ENCODE measurements around the gene CDKN2D. TPM values are rescaled to one million over a fixed set of nuclear protein-coding genes. Genes with fewer than 3 reads are reported as not detected.

CDKN2D gene
- total and polyA plus RNA-seq, 2 of the 13 experiments (the other 11 are each of a cell fraction or from before 2014, with no cell fraction given): 5.4 to 8.6 TPM

- no peak for TF ChIP-seq RCOR2 (CRISPR knock-in tag; IDR thresholded peaks at IDR 0.05)
- TF ChIP-seq RXRA (CRISPR knock-in tag; IDR thresholded peaks at IDR 0.05): peak; percentile 80
- TF ChIP-seq ZSCAN29 (CRISPR knock-in tag; conservative IDR thresholded peaks at IDR 0.05): 0 out of 2 replicates have a peak, but pooled peaks have one; percentile 35
- TF ChIP-seq, protein P1, sequence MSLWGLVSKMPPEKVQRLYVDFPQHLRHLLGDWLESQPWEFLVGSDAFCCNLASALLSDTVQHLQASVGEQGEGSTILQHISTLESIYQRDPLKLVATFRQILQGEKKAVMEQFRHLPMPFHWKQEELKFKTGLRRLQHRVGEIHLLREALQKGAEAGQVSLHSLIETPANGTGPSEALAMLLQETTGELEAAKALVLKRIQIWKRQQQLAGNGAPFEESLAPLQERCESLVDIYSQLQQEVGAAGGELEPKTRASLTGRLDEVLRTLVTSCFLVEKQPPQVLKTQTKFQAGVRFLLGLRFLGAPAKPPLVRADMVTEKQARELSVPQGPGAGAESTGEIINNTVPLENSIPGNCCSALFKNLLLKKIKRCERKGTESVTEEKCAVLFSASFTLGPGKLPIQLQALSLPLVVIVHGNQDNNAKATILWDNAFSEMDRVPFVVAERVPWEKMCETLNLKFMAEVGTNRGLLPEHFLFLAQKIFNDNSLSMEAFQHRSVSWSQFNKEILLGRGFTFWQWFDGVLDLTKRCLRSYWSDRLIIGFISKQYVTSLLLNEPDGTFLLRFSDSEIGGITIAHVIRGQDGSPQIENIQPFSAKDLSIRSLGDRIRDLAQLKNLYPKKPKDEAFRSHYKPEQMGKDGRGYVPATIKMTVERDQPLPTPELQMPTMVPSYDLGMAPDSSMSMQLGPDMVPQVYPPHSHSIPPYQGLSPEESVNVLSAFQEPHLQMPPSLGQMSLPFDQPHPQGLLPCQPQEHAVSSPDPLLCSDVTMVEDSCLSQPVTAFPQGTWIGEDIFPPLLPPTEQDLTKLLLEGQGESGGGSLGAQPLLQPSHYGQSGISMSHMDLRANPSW (CRISPR knock-in tag; IDR thresholded peaks at IDR 0.05; ENCODE audit: borderline replicate concordance): no peak
- TF ChIP-seq E2F5 (CRISPR knock-in tag; conservative IDR thresholded peaks at IDR 0.05): peak; percentile 87
- peak; percentile 80 for TF ChIP-seq ATF2 (CRISPR knock-in tag; IDR thresholded peaks at IDR 0.05)
- TF ChIP-seq MED13 (CRISPR knock-in tag; IDR thresholded peaks at IDR 0.05): no peak
- TF ChIP-seq ZNF564 (CRISPR knock-in tag; IDR thresholded peaks at IDR 0.05): peak; percentile 95
- no peak for TF ChIP-seq MAF1 (CRISPR knock-in tag; IDR thresholded peaks at IDR 0.05; ENCODE audit: borderline replicate concordance)
- no peak for TF ChIP-seq ATAD3A (CRISPR knock-in tag; IDR thresholded peaks at IDR 0.05)
- TF ChIP-seq ZNF207 (IDR thresholded peaks at IDR 0.05; ENCODE audit: borderline replicate concordance): no peak
- TF ChIP-seq ARID2 (CRISPR knock-in tag; IDR thresholded peaks at IDR 0.05; ENCODE audit: borderline replicate concordance): no peak
- no peak for TF ChIP-seq ZNF496 (CRISPR knock-in tag; IDR thresholded peaks at IDR 0.05; ENCODE audit: insufficient replicate concordance)
- 0 out of 2 replicates have a peak, but pooled peaks have one; percentile 79 for TF ChIP-seq ETV6 (CRISPR knock-in tag; conservative IDR thresholded peaks at IDR 0.05)
- peak; percentile 84; the same call in 1 of the 2 replicates for TF ChIP-seq GPN1 (CRISPR knock-in tag; IDR thresholded peaks at IDR 0.05; ENCODE audit: borderline replicate concordance)
- peak; percentile 87; the same call in 1 of the 2 replicates for TF ChIP-seq ZNF136 (CRISPR knock-in tag; IDR thresholded peaks at IDR 0.05; ENCODE audit: low read depth)
- TF ChIP-seq ZMAT5 (CRISPR knock-in tag; IDR thresholded peaks at IDR 0.05; ENCODE audit: borderline replicate concordance, low read depth): no peak
- TF ChIP-seq ZNF773 (CRISPR knock-in tag; IDR thresholded peaks at IDR 0.05; ENCODE audit: borderline replicate concordance): peak; percentile 95; the same call in 1 of the 2 replicates
- no peak for TF ChIP-seq ATRX (CRISPR knock-in tag; IDR thresholded peaks at IDR 0.05; ENCODE audit: borderline replicate concordance)
- peak; percentile 61; the same call in 1 of the 2 replicates for TF ChIP-seq TOE1 (CRISPR knock-in tag; IDR thresholded peaks at IDR 0.05)
- no peak for TF ChIP-seq RBAK (CRISPR knock-in tag; IDR thresholded peaks at IDR 0.05)
- TF ChIP-seq HCFC1 (IDR thresholded peaks at IDR 0.05; ENCODE audit: low read depth, low read length): 0 out of 2 replicates have a peak, but pooled peaks have one; percentile 14
- peak; percentile 95 for TF ChIP-seq KLF6 (CRISPR knock-in tag; IDR thresholded peaks at IDR 0.05)
- no peak for TF ChIP-seq NCOA5 (CRISPR knock-in tag; IDR thresholded peaks at IDR 0.05)
- TF ChIP-seq GZF1 (CRISPR knock-in tag; IDR thresholded peaks at IDR 0.05): no peak
- peak; percentile 71; the same call in 1 of the 2 replicates for TF ChIP-seq ZNF263 (CRISPR knock-in tag; IDR thresholded peaks at IDR 0.05)
Measured at GRCh38 chr19:10565567-10566407, 3.0 kb downstream of the CDKN2D start, which contains the start of gene KRI1 (continued).

Data from HepG2 (cell line).